ENCODE data around the gene TSHZ2.

TSHZ2 gene

DNA sequence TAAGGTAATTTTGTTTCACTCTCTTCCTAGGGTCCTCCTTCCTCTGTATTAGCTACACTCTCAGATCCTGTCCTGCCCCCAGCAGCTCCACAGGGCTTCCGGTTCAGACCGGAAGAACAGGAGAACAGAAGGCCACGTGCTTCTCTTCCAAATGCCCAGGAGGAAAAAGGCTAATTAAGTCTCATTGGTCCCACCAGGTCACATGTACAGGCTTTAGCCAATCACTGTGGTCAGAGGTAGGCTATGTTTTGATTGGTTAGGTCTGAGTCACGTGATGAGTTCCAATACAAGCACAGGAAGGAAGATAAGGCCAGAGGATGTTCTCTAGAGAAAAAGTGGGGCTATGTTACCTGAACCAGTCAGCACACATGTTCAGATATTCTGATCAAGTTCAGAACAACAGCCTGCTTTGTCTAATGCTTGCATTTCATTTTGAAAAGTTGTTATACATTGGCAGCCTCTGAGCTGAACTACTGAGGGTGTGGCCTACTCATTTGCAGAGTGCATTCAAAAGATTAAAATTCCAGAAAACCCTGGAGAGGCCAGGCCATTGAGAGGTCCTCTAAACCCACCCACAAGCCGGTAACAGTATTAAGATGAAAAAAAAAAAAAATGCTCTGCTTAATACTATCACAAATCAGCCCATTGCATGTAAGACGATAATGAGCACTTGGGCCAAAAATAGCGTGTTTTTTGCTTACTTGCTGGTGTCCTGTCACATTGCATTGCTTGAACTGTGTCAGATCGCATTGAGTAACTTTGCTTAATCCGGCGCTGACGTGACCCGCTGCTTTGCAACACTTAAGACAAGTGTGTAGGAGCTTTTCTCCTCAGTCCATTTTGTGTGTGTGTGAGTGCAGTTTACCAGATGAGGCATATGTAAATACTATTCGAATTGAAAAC is 170.3 kb downstream of the TSHZ2 start:
- Histone ChIP-seq H3K36me3 (replicated peaks; ENCODE audit: low read depth, low read length) (no peaks in the 10 kb centered on the region), H3K27me3 (ENCODE audit: low read depth, low read length) (no peaks in the 10 kb centered on the region), H3K27ac (ENCODE audit: low read length) (no peak overlapping the region), H3K9ac (ENCODE audit: low read length) (no peak overlapping the region), H3K4me2 (ENCODE audit: low read length) (no peak overlapping the region), H3K79me2 (ENCODE audit: low read length) (no peaks in the 10 kb centered on the region), H3K4me3 (ENCODE audit: low read length) (no peak overlapping the region), H3K4me1 (ENCODE audit: low read length) (peaks cover 67% of the 10 kb centered on the region), H3K9me3 (ENCODE audit: insufficient read depth, low read length) (no peaks in the 10 kb centered on the region), H4K20me1 (ENCODE audit: insufficient read depth, low read length) (no peaks in the 10 kb centered on the region), H2AFZ (ENCODE audit: low read depth, low read length) (no peak overlapping the region)
- TF ChIP-seq, protein P1, sequence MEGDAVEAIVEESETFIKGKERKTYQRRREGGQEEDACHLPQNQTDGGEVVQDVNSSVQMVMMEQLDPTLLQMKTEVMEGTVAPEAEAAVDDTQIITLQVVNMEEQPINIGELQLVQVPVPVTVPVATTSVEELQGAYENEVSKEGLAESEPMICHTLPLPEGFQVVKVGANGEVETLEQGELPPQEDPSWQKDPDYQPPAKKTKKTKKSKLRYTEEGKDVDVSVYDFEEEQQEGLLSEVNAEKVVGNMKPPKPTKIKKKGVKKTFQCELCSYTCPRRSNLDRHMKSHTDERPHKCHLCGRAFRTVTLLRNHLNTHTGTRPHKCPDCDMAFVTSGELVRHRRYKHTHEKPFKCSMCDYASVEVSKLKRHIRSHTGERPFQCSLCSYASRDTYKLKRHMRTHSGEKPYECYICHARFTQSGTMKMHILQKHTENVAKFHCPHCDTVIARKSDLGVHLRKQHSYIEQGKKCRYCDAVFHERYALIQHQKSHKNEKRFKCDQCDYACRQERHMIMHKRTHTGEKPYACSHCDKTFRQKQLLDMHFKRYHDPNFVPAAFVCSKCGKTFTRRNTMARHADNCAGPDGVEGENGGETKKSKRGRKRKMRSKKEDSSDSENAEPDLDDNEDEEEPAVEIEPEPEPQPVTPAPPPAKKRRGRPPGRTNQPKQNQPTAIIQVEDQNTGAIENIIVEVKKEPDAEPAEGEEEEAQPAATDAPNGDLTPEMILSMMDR (IDR thresholded peaks at IDR 0.05; ENCODE audit: low read depth, low read length): no peak
- TF ChIP-seq EZH2phosphoT487 (IDR thresholded peaks at IDR 0.05; ENCODE audit: low read depth): no peak

DNA sequence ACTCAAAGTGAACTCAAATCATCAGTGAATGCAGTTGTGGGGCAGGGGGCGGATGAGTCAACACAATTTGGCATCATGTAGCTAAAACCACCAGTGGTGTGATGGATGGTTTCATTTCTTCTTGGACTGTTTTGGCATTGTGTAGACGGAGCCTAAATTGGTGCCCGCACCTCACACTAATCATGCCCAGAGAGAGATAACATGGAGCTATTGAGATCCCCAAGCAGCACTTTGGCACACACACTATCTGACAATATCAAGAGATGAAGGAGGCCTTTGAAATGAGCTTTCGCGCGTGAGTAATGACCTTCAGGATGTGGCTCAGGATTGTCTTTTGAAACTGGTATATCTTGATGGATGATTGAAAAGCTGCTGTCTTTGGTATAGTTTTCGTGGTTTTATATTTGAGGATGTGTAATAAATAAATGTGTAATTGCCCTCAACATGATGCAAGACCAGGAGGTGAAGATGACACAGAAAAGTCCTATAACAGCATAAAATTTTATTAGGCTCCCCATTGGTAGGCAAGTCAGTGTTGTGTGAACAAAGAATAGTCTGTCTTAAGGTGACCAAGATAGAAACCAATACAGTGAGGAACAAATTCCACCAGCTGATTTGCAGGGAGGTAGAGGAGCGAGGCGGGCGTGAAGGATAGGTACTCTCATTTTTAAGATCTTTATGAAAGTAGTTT is 174.2 kb downstream of the TSHZ2 start:
- H3K36me3 ChIP-seq (replicated peaks; ENCODE audit: low read depth, low read length): no peaks in the 10 kb centered on the region
- H3K9ac ChIP-seq (ENCODE audit: low read length): no peak overlapping the region
- H4K20me1 ChIP-seq (ENCODE audit: insufficient read depth, low read length): no peaks in the 10 kb centered on the region
- no peaks in the 10 kb centered on the region for H3K9me3 ChIP-seq (ENCODE audit: insufficient read depth, low read length)
- H2AFZ ChIP-seq (ENCODE audit: low read depth, low read length): no peak overlapping the region
- peak overlapping the region; percentile 11; the same call in 1 of the 2 replicates for H3K27ac ChIP-seq (ENCODE audit: low read length)
- peak overlapping the region; percentile 17 for H3K4me2 ChIP-seq (ENCODE audit: low read length)
- H3K4me1 ChIP-seq (ENCODE audit: low read length): peaks cover 47% of the 10 kb centered on the region
- no peak for TF ChIP-seq EZH2phosphoT487 (IDR thresholded peaks at IDR 0.05; ENCODE audit: low read depth)
- TF ChIP-seq, protein P1 (IDR thresholded peaks at IDR 0.05; ENCODE audit: low read depth, low read length): no peak
- H3K79me2 ChIP-seq (ENCODE audit: low read length): no peaks in the 10 kb centered on the region
- H3K27me3 ChIP-seq (ENCODE audit: low read depth, low read length): no peaks in the 10 kb centered on the region
- H3K4me3 ChIP-seq (ENCODE audit: low read length): no peak overlapping the region

DNA sequence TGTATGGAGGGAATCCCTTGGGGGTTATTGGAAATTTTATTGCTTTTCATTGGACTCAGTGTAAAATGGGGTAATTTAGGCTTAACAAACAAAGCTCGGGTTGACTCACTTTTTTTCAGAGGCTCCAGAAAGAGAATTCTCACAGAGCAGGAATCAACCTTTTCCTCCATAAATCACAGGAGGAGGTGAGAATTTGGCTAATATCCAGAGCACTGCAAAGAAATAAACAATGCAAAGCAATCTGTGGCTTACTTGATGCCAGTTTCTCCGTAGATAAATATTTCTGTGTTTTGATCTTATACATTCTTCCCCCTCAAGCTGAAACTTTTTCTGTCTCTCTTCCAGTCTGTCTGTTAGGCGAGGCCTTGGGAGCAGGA is 176.6 kb downstream of the TSHZ2 start:
- Histone ChIP-seq H3K4me3 (ENCODE audit: low read length) (no peak overlapping the region), H3K9me3 (ENCODE audit: insufficient read depth, low read length) (no peaks in the 10 kb centered on the region), H3K79me2 (ENCODE audit: low read length) (no peaks in the 10 kb centered on the region), H3K4me1 (ENCODE audit: low read length) (peaks cover 39% of the 10 kb centered on the region), H2AFZ (ENCODE audit: low read depth, low read length) (no peak overlapping the region), H4K20me1 (ENCODE audit: insufficient read depth, low read length) (no peaks in the 10 kb centered on the region), H3K4me2 (ENCODE audit: low read length) (peak overlapping the region; percentile 54), H3K27ac (ENCODE audit: low read length) (no peak overlapping the region), H3K27me3 (ENCODE audit: low read depth, low read length) (no peaks in the 10 kb centered on the region), H3K9ac (ENCODE audit: low read length) (no peak overlapping the region), H3K36me3 (replicated peaks; ENCODE audit: low read depth, low read length) (no peaks in the 10 kb centered on the region)
- TF ChIP-seq, protein P1 (IDR thresholded peaks at IDR 0.05; ENCODE audit: low read depth, low read length): no peak
- TF ChIP-seq EZH2phosphoT487 (IDR thresholded peaks at IDR 0.05; ENCODE audit: low read depth): no peak
